GOT3 (cell line): Measurements from ENCODE around the gene ASNSD1.
"Not testable (repeated sequence)": the region's sequence is repeated elsewhere in the genome, so short reads cannot be mapped to it uniquely, and the experiment has no call there.

Experiments
- DNase-seq: peaks from one replicate; lab custom pipeline; 2025; ENCODE audit warnings: mixed read lengths; lab: John Stamatoyannopoulos, UW

Gene ASNSD1

DNA sequence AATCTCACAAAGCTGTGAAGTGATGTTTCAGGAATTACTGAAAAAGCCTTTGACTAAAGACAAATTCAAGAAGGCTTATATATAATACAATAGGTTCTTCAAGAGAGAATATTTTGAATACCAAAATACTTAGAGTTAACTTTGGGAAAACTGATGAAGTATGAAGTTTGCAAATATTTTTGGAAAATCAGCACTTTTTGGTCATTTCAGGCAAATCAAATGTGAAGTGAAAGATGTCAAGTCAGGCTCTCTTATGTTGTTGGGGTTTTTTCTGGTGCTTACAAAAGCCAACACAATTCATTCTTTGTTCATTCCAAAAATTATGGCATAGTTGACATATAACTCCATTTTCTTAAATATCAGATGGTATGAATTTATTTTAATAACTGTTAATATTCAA lies 14.7 kb upstream of the ASNSD1 start:
- DNase-seq: no peak

DNA sequence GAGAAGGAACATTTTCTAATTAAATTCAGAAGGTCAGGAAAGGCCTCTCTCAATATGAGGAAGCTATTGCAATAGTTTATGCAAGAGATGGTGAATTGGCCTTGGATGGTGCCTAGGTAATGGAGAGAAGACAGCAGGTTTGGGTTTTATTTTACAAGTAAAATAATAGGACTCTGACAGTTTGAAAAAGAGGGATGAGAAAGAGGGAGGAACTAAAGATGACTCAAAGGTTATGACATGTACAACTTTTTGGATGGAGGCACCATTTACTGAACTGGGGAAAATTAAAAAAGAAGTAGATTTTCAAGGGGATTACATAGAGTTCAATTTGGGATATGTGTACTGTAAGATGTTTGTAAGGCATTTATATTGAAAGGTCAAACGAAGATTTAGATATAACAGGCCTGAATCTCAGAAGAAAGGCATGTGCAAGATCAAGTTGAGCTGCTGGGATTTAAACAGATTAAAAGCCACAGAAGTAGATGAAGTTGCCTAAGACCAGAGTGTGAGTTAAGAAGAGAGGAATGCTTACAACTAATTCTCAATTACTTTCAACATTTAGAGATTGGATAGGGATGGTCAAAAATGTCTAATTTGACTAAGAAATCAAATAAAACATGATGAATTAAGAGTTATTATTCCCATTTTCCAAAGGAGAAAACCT lies 12.3 kb upstream of the ASNSD1 start:
- DNase-seq: no peak

DNA sequence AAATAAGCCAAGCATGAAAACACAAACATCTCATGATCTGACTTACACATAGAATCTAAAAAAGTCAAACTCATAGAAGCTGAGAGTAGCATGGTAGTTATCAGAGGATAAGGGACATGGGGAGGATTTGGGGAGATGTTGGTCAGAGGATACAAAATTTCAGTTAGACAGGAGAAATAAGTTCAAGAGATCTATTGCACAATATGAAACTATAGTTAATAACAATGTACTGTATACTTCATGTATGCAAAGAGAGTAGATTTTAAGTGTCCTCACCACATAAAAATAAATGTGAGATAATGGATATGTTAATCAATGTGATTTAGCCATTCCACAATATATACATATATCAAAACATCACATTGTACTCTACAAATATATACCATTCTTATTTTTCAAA lies 10.0 kb upstream of the ASNSD1 start:
- no peak for DNase-seq

DNA sequence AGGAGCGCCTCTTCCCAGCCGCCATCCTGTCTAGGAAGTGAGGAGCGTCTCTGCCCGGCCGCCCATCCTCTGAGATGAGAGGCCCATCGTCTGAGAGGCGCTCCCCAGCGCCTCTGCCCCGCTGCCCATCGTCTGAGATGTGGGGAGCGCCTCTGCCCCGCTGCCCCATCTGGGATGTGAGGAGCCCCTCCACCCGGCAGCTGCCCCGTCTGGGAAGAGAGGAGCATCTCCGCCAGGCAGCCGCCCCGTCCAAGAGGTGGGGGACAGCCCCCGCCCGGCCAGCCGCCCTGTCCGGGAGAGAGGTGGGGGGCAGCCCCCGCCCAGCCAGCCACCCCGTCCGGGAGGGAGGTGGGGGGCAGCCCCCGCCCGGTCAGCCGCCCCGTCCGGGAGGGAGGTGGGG lies 7.8 kb upstream of the ASNSD1 start:
- DNase-seq: not testable (repeated sequence)

DNA sequence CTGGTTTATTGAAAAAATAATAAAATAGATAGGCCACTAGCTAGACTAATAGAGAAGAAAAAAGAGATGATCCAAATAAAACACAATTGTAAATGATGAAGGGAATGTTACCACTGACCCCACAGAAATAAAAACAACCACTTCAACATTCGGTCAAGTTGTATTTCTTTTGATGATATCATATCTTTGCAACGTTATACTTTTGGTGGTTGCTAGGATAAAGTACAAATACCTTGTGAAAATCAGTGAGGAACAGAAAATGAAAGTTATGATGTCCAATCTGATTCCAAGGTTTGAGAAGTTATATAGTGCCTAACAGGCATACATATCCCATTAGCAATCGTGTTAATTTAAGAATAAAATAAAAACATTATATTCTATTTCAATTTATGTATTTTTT lies 6.6 kb upstream of the ASNSD1 start:
- no peak for DNase-seq

DNA sequence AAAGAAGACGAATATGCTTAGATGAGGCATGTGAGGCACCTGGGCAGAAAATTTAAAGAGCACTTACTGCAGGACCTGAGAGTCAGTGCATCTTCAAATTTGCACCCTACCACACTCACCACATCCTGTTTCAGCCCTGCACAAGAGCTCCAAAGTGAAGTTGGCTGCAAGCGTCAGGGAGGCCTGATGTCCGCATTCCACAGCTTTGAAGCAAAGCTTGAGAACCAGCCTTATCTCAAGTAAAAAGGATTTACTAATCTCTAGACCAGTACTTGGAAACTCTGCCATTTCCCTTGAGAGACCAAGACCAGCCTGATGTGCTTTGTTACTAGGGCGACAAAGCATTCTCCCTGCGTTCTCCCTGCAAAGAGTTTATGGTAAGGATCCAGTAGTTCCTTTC lies 3.4 kb upstream of the ASNSD1 start:
- no peak for DNase-seq

DNA sequence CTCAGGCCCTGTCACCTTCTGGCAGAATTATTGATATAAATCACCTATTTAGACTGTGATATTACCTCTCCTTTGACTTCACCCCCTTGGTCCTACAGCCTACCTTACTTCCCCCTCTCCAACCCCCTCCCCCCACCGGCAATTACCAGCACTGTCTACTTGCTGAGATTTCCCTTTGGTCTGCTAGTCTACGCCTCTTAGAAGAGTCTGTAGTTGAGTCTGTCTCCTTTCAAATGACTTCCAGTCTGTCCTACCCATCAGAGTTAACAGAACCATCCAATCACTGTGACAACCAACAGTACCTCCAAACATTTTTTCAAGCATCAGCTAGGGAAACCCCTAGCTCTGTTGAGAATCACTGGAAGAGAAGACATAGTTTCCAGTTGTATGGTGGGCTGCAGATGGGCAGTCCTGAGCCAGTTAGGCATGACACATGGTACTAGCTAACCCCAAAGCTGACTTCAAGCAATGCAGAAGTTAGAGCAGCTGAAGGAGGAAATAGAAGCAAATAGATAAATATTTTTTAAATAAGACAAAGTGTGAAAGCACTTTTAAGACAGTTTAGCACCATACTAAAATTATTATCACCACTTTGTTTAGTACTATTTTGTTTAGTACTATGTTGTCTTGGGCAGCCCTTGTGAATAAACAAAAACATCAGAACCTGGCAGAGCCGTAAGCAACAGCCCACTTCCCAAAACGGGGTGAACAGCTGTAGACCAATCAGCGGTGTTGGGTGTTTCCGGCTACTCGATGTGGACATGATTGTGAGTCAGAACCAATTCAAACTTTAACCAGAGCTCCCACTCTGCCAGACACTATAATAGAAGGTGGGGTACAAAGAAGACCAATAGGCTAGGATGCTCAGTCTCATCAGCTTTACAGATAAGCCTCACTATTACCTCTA lies 2.7 kb upstream of the ASNSD1 start:
- DNase-seq: no peak

DNA sequence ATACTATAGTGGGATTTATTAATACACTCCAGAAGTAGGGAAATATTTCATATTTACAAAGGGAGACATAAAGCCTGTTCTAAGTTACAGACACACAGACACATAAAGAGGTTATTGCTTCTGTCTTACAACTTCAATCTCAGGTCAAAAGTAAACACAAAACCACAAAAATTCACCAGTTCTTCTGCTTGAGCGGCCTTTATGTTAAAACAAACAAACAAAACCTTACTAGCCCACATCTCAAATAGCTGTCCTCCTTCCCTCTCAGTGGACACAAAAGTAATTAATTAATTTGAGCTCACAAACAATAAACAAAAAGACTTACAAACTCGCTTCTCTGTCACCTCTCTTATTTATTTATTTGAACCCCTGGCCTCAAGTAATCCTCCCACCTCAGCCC lies 1.5 kb upstream of the ASNSD1 start:
- DNase-seq: no peak

DNA sequence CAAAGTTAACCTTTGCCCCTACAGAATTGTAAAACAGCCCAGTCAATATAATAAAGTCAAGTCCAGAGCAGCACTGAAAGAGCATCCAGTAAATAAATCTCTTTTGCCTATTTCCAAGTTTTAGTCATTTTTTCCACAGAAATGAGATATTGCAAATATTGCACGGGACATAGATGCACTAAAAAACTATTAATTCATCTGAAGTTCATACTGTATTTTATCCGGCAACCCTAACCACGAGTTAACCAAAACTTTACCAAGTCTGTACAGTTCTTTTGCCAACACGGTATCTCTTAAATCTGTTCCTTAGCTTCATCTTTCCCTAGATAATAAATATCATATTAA lies 484 bp upstream of the ASNSD1 start:
- no peak for DNase-seq

DNA sequence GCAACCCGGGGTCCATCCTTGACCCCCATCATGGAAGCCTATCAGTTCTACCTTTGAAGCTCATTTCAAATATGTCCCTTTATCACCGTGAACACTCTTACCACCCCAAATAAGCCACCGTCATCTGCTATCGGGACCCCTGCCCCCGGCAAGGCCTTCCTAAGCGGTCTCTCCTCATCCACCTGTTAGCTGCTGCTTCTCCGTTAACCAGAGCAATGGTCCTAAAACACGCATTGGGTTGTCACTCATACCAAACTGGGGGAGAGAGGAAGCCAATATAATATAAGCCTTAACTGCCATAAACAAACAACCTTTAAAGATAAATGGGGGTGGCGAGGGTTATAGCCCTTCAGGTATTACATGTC lies 680 bp downstream of the ASNSD1 start:
- DNase-seq: no peak

DNA sequence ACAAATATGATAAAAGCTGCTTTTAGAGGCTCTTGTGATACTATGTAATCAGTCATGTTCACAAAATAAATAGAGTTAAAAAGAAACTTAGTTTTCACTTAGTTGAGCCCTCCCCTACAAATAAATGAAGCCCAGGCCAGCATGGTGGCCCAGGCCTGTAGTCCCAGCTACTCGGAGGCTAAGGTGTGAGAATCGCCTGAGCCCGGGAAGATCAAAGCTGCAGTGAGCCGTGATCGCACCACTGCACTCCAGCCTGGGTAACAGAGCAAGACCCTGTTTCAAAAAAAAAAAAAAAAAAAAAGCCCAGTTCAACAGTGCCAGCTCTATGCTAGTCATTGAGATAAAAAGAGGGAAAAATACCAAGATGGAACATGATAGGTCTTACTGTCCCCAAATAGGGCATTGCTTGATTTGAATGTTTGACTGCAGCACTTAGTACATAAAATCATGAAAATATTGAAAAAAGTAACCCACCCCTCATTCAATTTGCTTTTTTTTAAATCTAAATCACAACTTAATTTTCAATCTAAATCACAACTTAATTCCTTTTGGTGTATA lies 1.5 kb downstream of the ASNSD1 start:
- DNase-seq: no peak

DNA sequence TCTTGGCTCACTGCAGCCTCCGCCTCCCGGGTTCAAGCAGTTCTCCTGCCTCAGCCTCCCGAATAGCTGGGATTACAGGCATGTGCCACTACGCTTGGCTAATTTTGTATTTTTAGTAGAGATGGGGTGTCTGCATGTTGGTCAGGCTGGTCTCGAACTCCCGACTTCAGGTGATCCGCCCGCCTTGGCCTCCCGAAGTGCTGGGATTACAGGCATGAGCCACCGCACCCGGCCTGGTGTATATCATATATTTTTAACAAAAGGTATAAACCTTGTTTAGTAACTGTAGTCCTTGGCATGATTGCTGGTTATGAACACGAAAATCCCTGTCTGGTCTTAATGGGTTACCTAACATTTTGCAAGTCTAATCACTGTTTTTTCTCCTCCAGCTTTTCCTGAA lies 2.1 kb downstream of the ASNSD1 start:
- not testable (repeated sequence) for DNase-seq

DNA sequence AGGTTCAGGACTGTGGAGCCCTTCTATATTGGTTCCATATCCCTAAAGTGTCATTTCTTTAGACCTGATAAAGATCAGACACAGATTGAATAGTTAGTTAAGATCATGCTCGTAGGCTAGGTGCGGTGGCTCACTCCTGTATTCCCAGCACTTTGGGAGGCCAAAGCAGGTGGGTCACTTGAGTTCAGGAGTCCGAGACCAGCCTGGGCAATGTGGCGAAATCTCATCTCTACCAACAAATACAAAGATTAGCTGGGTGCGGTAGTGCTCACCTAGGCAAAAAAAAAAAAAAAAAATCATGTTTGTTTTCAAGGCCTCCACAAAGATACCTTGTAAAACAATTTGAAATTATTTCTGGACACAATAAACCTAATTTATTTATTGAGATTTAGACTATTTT lies 8.7 kb downstream of the ASNSD1 start:
- DNase-seq: no peak

DNA sequence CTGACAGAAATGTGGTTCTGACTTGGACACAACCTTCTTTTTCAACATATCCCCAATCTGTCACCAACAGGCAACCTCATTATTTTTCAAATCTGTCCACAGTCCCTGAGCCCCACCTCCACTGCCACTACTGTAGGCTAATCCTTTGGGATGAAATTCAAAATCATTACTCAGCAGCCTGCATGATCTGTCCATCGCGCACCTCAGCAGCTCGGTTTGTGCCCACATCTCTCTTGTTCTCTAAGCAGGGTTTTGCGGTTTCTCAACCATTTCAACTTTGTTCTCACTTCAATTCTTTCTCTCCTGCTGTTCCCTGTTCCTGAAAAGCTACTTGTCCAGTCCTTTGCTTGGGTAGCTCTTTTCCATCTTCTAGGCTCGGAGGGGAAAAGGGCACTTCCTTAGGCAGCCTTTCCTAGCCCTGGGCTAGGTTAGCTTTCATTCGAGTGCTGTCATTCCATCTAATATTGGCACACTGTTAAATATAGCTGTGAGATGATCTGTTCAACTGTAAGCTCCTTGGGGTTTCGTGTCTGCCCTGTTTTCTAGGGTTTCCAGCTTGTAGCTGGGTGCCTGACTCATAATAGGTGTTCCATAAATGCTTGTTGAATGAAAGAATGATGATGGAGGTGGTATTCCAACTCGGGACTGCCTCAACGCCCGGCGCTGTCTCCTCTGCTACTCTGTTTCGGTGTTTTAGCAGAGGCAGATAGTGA lies 12.6 kb downstream of the ASNSD1 start:
- no peak for DNase-seq

DNA sequence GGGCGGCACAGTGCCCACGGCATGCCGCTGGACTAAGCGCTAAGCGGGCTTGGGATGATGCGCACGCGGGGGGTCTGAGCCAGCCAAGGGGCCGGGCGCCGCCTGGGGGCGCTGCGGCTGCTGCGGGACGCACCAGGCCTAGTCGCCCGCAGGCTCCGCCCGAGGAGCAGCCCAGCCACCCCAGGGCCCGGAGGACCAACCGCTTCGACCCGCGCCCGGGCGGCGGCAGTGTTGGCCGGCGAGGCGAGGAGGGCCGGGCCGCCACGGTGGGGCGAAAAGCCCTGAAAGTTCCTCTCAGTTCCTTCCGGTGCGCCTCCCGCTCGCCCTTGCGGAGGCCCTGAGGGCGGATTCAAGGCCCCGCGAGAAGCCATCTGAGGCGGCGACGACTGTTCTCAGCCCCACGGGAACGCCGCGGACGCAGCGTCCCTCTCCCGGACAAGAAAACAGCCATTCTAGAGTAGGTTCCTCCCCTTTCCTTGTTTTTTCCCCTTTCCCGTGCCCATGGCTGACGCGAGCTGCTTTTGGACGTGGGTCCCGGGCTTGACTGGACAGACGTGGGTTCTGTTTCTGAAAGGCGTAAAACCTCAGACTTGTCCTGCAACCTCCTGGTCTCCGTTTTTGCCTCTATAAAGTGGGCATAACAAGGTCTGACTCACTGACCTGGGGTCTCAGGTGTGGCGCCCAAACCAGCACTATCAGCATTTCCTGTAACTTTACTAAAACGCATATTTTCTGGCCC lies 13.3 kb downstream of the ASNSD1 start, which contains the start of gene ANKAR:
Gene ANKAR (plus strand): TSS at position 297 of the 739 bp plus-strand sequence. CDS start 1,821 bp downstream, outside the sequence.
- DNase-seq: peak; percentile 68

DNA sequence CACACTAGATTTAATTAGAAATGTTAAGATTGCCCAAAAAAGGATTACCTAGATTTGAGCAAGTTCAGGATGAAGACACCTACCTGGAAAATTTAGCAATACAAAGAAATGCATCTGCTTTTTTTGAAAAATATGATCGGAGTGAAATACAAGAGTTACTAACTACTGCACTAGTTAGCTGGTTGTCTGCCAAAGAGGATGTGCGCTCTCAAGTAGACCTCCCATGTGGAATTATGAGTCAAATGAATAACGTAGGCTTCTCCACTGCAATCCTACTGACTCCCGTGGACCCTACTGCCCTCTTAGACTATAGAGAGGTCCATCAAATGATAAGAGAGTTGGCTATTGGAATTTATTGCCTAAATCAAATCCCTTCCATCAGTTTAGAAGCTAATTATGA lies 15.2 kb downstream of the ASNSD1 start:
- DNase-seq: no peak

DNA sequence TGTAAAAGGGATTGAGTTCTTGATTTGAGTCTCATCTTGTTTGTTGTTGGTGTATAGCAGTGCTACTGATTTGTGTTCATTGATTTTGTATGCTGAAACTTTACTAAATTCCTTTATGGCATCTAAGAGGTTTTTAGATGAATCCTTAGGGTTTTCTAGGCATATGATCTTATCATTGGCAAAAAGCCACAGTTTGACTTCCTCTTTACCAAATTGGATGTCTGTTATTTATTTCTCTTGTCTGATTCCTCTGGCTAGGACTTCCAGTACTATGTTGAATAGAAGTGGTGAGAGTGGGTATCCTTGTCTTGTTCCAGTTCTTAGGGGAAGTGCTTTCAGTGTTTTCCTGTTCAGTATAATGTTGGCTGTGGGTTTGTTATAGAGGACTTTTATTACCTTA lies 18.0 kb downstream of the ASNSD1 start:
- DNase-seq: no peak

DNA sequence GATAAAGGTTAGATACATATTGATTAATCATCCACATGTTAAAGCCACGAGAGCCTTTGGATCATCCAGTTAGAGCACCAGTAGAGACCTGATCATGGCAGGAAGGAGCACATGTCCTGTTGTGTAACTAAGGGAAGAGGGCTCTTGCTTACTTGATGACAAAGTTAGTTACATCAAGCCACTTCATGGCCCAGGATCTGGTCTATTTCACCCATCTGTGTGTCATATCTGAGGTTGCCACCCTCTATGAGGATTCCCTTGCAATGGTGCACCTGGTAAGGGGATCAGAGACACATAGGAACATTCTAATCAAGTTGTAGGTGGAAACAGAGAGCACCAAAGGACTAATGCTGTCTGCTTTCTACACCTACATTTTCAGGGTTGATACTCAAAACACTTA lies 19.9 kb downstream of the ASNSD1 start:
- no peak for DNase-seq

DNA sequence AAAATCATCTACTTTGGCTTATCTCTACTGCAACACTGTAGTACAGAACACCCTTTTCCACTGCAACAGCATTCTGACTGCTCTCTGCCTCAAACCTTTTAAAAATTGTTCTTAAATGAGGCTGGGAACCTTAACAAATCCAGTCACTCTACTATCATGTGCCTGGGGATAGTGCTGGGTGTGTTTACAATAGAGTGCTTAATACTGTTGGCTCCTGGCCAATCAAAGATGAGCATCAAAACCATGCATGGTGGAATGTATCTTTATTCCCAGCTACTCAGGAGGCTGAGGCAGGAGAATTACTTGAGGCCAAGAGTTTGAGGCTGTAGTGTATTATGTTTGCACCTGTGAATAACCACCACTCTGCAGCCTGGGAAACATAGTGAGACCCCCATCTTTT lies 20.6 kb downstream of the ASNSD1 start:
- DNase-seq: no peak

DNA sequence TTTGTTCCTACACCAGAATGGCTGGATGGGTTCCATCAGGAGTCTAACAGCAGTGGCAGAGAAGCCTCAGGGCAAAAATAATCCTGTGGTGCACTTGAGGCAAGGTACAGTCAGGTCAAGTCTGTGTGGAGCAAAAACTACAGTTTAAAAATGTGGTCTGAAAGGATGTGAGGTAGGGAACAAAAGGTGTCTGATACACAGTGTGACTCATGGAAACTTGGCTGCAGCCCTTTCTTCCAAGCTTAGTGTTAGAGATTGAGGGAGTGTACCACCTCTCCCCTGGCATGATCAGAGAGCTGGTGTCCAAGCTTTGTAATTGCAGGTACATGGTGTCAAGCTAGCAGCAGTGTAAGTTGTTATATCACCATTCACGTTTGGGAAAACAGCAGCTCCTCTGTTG lies 22.1 kb downstream of the ASNSD1 start:
- no peak for DNase-seq

DNA sequence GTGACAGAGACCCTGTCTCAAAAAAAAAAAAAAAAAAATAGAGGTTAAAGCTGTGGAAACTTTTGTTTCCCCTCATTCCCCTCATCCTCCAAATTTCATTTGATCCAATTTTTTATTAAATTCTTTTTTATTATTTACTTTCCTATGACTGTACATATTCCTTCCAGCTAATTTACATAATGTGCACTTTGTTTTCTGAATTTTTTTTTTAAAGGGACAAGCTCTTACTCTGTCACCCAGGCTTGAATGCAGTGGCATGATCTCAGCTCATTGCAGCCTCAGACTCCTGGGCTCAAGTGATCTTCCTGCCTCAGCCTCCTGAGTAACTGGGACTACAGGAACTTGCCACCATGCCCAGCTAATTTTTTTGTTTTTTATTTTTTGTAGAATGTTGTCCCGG lies 23.6 kb downstream of the ASNSD1 start:
- DNase-seq: no peak
